Adrenal gland (tissue), 5 donors: Measurements from ENCODE around the gene PCGF3.
A peak's percentile ranks its signal among the peaks of the same experiment; 100 is the strongest.

Source experiments
- CTCF ChIP-seq, 6 experiments: fragments of 450-650 bp in 4 of 6; fragments of 200-600 bp in 2 of 6; sonication (generic) in 1 of 6; IDR thresholded peaks; 1 replicate in 5 of 6; 2 replicates in 1 of 6; pipeline versions ENCODE4 v1.5.1 to v1.8.0; 2016 to 2021; ENCODE audit warnings: antibody characterized with exemption in 6 of 6, mild to moderate bottlenecking in 2 of 6, moderate library complexity in 1 of 6
- POLR2A ChIP-seq, 2 donors: fragments of 450-650 bp; IDR thresholded peaks; one replicate each; pipeline ENCODE4 v1.6.1; 2017; ENCODE audit warnings: antibody characterized with exemption in 2 of 2, mild to moderate bottlenecking in 2 of 2, moderate library complexity in 1 of 2
- donor health status: DM: no; HTN: no; CAD: no.

- no peak for TF ChIP-seq CTCF (IDR thresholded peaks at IDR 0.05)
- peak in 1 of 2 donors; percentile 27 for TF ChIP-seq POLR2A (IDR thresholded peaks at IDR 0.05)
Observed at GRCh38 chr4:680928-681645, 24.5 kb upstream of the PCGF3 start.
